Retinal pigment epithelial cell (primary cell): ENCODE data around the gene GNAZ.

Experiments used
- DNase-seq: peaks from one replicate; pipeline ENCODE4 v3.0.0-alpha.2; 2010; ENCODE audit warnings: low read depth
- H3K4me3 ChIP-seq: 2 replicates; pipeline ENCODE4 v1.5.1; 2011; ENCODE audit warnings: mild to moderate bottlenecking, low read length, control low read depth, moderate library complexity
- CTCF ChIP-seq: conservative IDR thresholded peaks from 2 replicates; pipeline ENCODE4 v1.5.1; 2011; ENCODE audit warnings: low read depth, low read length, control low read depth, inconsistent platforms

Gene GNAZ

GRCh38 chr22:23079814-23080521 lies 9.6 kb downstream of the GNAZ start:
- H3K4me3 ChIP-seq: no peak overlapping the region
- DNase-seq: no peak
- no peak for TF ChIP-seq CTCF

GRCh38 chr22:23080613-23081290 lies 10.4 kb downstream of the GNAZ start:
- no peak for TF ChIP-seq CTCF
- DNase-seq: no peak
- H3K4me3 ChIP-seq: no peak overlapping the region

GRCh38 chr22:23082534-23083314 lies 12.4 kb downstream of the GNAZ start:
- DNase-seq: no peak
- no peak for TF ChIP-seq CTCF
- no peak overlapping the region for H3K4me3 ChIP-seq

- no peak overlapping the region for H3K4me3 ChIP-seq
- no peak for DNase-seq
- TF ChIP-seq CTCF: no peak
Observed at GRCh38 chr22:23083315-23084021, 13.1 kb downstream of the GNAZ start.

GRCh38 chr22:23084453-23085350 lies 14.4 kb downstream of the GNAZ start:
- no peak overlapping the region for H3K4me3 ChIP-seq
- DNase-seq: no peak
- TF ChIP-seq CTCF: no peak

- no peak for TF ChIP-seq CTCF
- H3K4me3 ChIP-seq: no peak overlapping the region
- no peak for DNase-seq
Observed at GRCh38 chr22:23085351-23085671, 15.0 kb downstream of the GNAZ start.
